Esophagus squamous epithelium (tissue), 5 donors: ENCODE data around the gene RNLS. TPM values are rescaled to one million over a fixed set of nuclear protein-coding genes. Genes with fewer than 3 reads are reported as not detected.

Experiments used
- DNase-seq: peaks from one replicate; lab custom pipeline; 2025; lab: John Stamatoyannopoulos, UW
- H3K27ac ChIP-seq, 4 donors: fragments of 200-600 bp; sonication (generic); one replicate each; pipeline ENCODE4 v1.5.1; 2016 to 2019; ENCODE audit warnings: mild to moderate bottlenecking in 1 of 4
- H3K27me3 ChIP-seq, 4 donors: fragments of 200-600 bp; sonication (generic); 1 replicate in 3 of 4; 2 replicates in 1 of 4; pipeline versions ENCODE4 v1.5.1 to v1.6.0; 2017 to 2021; ENCODE audit warnings: antibody characterized with exemption in 1 of 4
- H3K36me3 ChIP-seq, 3 donors: fragments of 200-600 bp; sonication (generic); one replicate each; pipeline ENCODE4 v1.5.1; 2016 to 2019
- H3K4me1 ChIP-seq, 3 donors: fragments of 200-600 bp; sonication (generic); one replicate each; pipeline ENCODE4 v1.5.1; 2017 to 2019
- H3K4me3 ChIP-seq, 4 donors: fragments of 200-600 bp; sonication (generic); 1 replicate in 3 of 4; 2 replicates in 1 of 4; pipeline ENCODE4 v1.5.1; 2016 to 2019; ENCODE audit warnings: mild to moderate bottlenecking in 2 of 4, moderate library complexity in 1 of 4
- H3K9me3 ChIP-seq, 3 donors: fragments of 200-600 bp; sonication (generic); one replicate each; pipeline ENCODE4 v1.5.1; 2016 to 2019
- CTCF ChIP-seq, 6 experiments: fragments of 450-650 bp in 4 of 6; fragments of 200-600 bp in 2 of 6; sonication (generic) in 2 of 6; IDR thresholded peaks; one replicate each; pipeline ENCODE4 v1.5.1; 2016 to 2019; ENCODE audit warnings: antibody characterized with exemption in 6 of 6, mild to moderate bottlenecking in 4 of 6, moderate library complexity in 4 of 6
- POLR2A ChIP-seq, 4 donors: fragments of 450-650 bp; IDR thresholded peaks; one replicate each; pipeline ENCODE4 v1.6.1; 2017; ENCODE audit warnings: antibody characterized with exemption in 4 of 4, mild to moderate bottlenecking in 4 of 4, moderate library complexity in 3 of 4
- WGBS, 2 donors: methylation state at CpG; one replicate each; pipeline ENCODE4 v1.1.5; 2018; 5-methylcytosine and 5-hydroxymethylcytosine counted together
- intact Hi-C: fragments of 100-400 bp; cut with DNase I; formaldehyde crosslinking; loops from one replicate; pipeline ENCODE4 v1.15.0; 2022
- total RNA-seq, 4 donors: library from RNA; depleted of rRNA; stranded (reverse); fragments of >200 nt; gene quantifications; one replicate each; pipeline ENCODE4 v1.1.0, GENCODE V29; 2016
- donor health status: DM: yes; HTN: yes; CAD: no.

RNLS gene
- total RNA-seq, 4 donors from 2014 or later = 7.9 to 13.5 (median 10.5) TPM

- intact Hi-C loops = no loop called here
- TF ChIP-seq POLR2A (IDR thresholded peaks at IDR 0.05) = no peak
- TF ChIP-seq CTCF (IDR thresholded peaks at IDR 0.05) = no peak
- DNase-seq = no peak
- no peaks in the 10 kb centered on the region for H3K4me1 ChIP-seq
- H3K27ac ChIP-seq = no peak overlapping the region
- no peaks in the 10 kb centered on the region for H3K27me3 ChIP-seq
- no peaks in the 10 kb centered on the region for H3K9me3 ChIP-seq
- no peaks in the 10 kb centered on the region for H3K36me3 ChIP-seq
- WGBS, 2 donors = 69 to 73% methylated on average over 3 of the region's 3 CpGs
- no peak overlapping the region for H3K4me3 ChIP-seq
These were observed 165.6 kb downstream of the RNLS start for GRCh38 chr10:88417387-88418030.

GRCh38 chr10:88416801-88417200, 166.3 kb downstream of the RNLS start:
- Histone ChIP-seq H3K4me3 (no peak overlapping the region), H3K9me3 (no peaks in the 10 kb centered on the region), H3K4me1 (no peaks in the 10 kb centered on the region), H3K27ac (no peak overlapping the region), H3K27me3 (no peaks in the 10 kb centered on the region), H3K36me3 (no peaks in the 10 kb centered on the region)
- intact Hi-C loops = no loop called here
- DNase-seq = no peak
- WGBS, 2 donors = 91 to 100% methylated on average over 1 of the region's 1 CpG
- TF ChIP-seq CTCF (IDR thresholded peaks at IDR 0.05) (no peak), POLR2A (IDR thresholded peaks at IDR 0.05) (no peak)

GRCh38 chr10:88415533-88416130, 167.5 kb downstream of the RNLS start:
- DNase-seq = no peak
- H3K4me3 ChIP-seq = no peak overlapping the region
- no peak overlapping the region for H3K27ac ChIP-seq
- TF ChIP-seq POLR2A (IDR thresholded peaks at IDR 0.05) = no peak
- no peak for TF ChIP-seq CTCF (IDR thresholded peaks at IDR 0.05)
- no peaks in the 10 kb centered on the region for H3K4me1 ChIP-seq
- WGBS, 2 donors = 89% methylated on average over 1 of the region's 1 CpG
- intact Hi-C loops = no loop called here
- H3K36me3 ChIP-seq = no peaks in the 10 kb centered on the region
- H3K27me3 ChIP-seq = no peaks in the 10 kb centered on the region
- H3K9me3 ChIP-seq = no peaks in the 10 kb centered on the region

- Histone ChIP-seq H3K4me3 (no peak overlapping the region), H3K4me1 (peaks cover 0 to 10% (median 0%) of the 10 kb centered on the region in 3 donors), H3K36me3 (no peaks in the 10 kb centered on the region), H3K27me3 (no peaks in the 10 kb centered on the region), H3K27ac (no peak overlapping the region), H3K9me3 (no peaks in the 10 kb centered on the region)
- 85 to 88% methylated on average over 3 of the region's 3 CpGs for WGBS, 2 donors
- TF ChIP-seq POLR2A (IDR thresholded peaks at IDR 0.05) = no peak
- TF ChIP-seq CTCF (IDR thresholded peaks at IDR 0.05) = no peak
- intact Hi-C loops = no loop called here
- DNase-seq = no peak
These were observed 169.7 kb downstream of the RNLS start for GRCh38 chr10:88413412-88413811.

- peaks cover 0 to 10% (median 0%) of the 10 kb centered on the region in 3 donors for H3K4me1 ChIP-seq
- 80 to 87% methylated on average over 6 of the region's 6 CpGs for WGBS, 2 donors
- intact Hi-C loops = no loop called here
- H3K27ac ChIP-seq = no peak overlapping the region
- no peaks in the 10 kb centered on the region for H3K9me3 ChIP-seq
- H3K36me3 ChIP-seq = no peaks in the 10 kb centered on the region
- H3K4me3 ChIP-seq = no peak overlapping the region
- DNase-seq = no peak
- no peaks in the 10 kb centered on the region for H3K27me3 ChIP-seq
- TF ChIP-seq POLR2A (IDR thresholded peaks at IDR 0.05) (no peak), CTCF (IDR thresholded peaks at IDR 0.05) (no peak)
These were observed 171.3 kb downstream of the RNLS start for GRCh38 chr10:88411772-88412349.
